Esophagus muscularis mucosa (tissue), 3 donors: ENCODE results near the gene DPP9.

Source experiments
- CTCF ChIP-seq, 3 experiments: fragments of 200-600 bp in 2 of 3; fragments of 450-650 bp in 1 of 3; sonication (generic) in 2 of 3; IDR thresholded peaks; one replicate each; pipeline ENCODE4 v1.5.1; 2017 to 2019; ENCODE audit warnings: antibody characterized with exemption in 3 of 3, mild to moderate bottlenecking in 2 of 3, moderate library complexity in 1 of 3
- POLR2A ChIP-seq: fragments of 450-650 bp; IDR thresholded peaks from one replicate; pipeline ENCODE4 v1.6.1; 2017; ENCODE audit warnings: antibody characterized with exemption, moderate library complexity, mild to moderate bottlenecking, low read depth
- POLR2AphosphoS5 ChIP-seq, 2 donors: sonication (generic); formaldehyde crosslinking; IDR thresholded peaks; one replicate each; pipeline ENCODE4 v1.6.1; 2017; ENCODE audit warnings: antibody characterized with exemption in 2 of 2

GRCh38 chr19:4758659-4759058 lies 35.0 kb upstream of the DPP9 start:
- TF ChIP-seq POLR2A (no peak), POLR2AphosphoS5 (IDR thresholded peaks at IDR 0.05) (no peak), CTCF (IDR thresholded peaks at IDR 0.05) (no peak)
